ENCODE data around the gene UBE2E3.

UBE2E3 gene

GRCh38 chr2:181005809-181006208, 25.4 kb downstream of the UBE2E3 start:
- TF ChIP-seq CTCF (conservative IDR thresholded peaks at IDR 0.05; ENCODE audit: low read depth), result no peak
- CTCF ChIA-PET, result interaction anchor here (0.7 to 1.7 kb wide), 3 partner anchors 33 to 232 kb away, joined by 3 to 4 read pairs (median 3); no protein-coding TSS in a partner anchor
- DNase-seq (ENCODE audit: low spot score), result no peak
- H3K27ac ChIP-seq, result no peak overlapping the region
- POLR2A ChIA-PET (ENCODE audit: low non-redundant PET), result no interaction called here

- TF ChIP-seq CTCF (conservative IDR thresholded peaks at IDR 0.05; ENCODE audit: low read depth), result no peak
- DNase-seq (ENCODE audit: low spot score), result no peak
- H3K27ac ChIP-seq, result no peak overlapping the region
- ChIA-PET CTCF (interaction anchor here (0.6 kb wide), 2 partner anchors 151 to 742 kb away, joined by 3 to 4 read pairs; no protein-coding TSS in a partner anchor), POLR2A (ENCODE audit: low non-redundant PET) (no interaction called here)
Measured at GRCh38 chr2:181007086-181007837, 26.9 kb downstream of the UBE2E3 start.

GRCh38 chr2:181008407-181008806, 28.0 kb downstream of the UBE2E3 start:
- no peak for TF ChIP-seq CTCF (conservative IDR thresholded peaks at IDR 0.05; ENCODE audit: low read depth)
- DNase-seq (ENCODE audit: low spot score), result no peak
- H3K27ac ChIP-seq, result no peak overlapping the region
- ChIA-PET CTCF (no interaction called here), POLR2A (ENCODE audit: low non-redundant PET) (no interaction called here)

GRCh38 chr2:181021199-181021789, 40.9 kb downstream of the UBE2E3 start:
- CTCF ChIA-PET, result no interaction called here
- POLR2A ChIA-PET (ENCODE audit: low non-redundant PET), result no interaction called here

GRCh38 chr2:181022652-181023051, 42.2 kb downstream of the UBE2E3 start:
- ChIA-PET POLR2A (ENCODE audit: low non-redundant PET) (no interaction called here), CTCF (interaction anchor here (0.6 kb wide), 1 partner anchor 33 kb away, joined by 4 read pairs; no protein-coding TSS in a partner anchor)
- no peak for TF ChIP-seq CTCF (conservative IDR thresholded peaks at IDR 0.05; ENCODE audit: low read depth)
- DNase-seq (ENCODE audit: low spot score), result no peak
- H3K27ac ChIP-seq, result no peak overlapping the region

More at GRCh38 chr2:181021199-181021789, 40.9 kb downstream of the UBE2E3 start:
- no peak for TF ChIP-seq CTCF (conservative IDR thresholded peaks at IDR 0.05; ENCODE audit: low read depth)
- no peak overlapping the region for H3K27ac ChIP-seq
- DNase-seq (ENCODE audit: low spot score), result no peak

- POLR2A ChIA-PET (ENCODE audit: low non-redundant PET), result no interaction called here
- no peak for DNase-seq (ENCODE audit: low spot score)
- CTCF ChIA-PET, result no interaction called here
- TF ChIP-seq CTCF (conservative IDR thresholded peaks at IDR 0.05; ENCODE audit: low read depth), result no peak
- H3K27ac ChIP-seq, result no peak overlapping the region
Measured at GRCh38 chr2:181025004-181025403, 44.6 kb downstream of the UBE2E3 start.

All from RWPE1 (cell line).